ENCODE measurements around the gene RIMKLB.
A peak's percentile ranks its signal among the peaks of the same experiment; 100 is the strongest.
"Not testable (repeated sequence)": the region's sequence is repeated elsewhere in the genome, so short reads cannot be mapped to it uniquely, and the experiment has no call there.

RIMKLB gene

DNA sequence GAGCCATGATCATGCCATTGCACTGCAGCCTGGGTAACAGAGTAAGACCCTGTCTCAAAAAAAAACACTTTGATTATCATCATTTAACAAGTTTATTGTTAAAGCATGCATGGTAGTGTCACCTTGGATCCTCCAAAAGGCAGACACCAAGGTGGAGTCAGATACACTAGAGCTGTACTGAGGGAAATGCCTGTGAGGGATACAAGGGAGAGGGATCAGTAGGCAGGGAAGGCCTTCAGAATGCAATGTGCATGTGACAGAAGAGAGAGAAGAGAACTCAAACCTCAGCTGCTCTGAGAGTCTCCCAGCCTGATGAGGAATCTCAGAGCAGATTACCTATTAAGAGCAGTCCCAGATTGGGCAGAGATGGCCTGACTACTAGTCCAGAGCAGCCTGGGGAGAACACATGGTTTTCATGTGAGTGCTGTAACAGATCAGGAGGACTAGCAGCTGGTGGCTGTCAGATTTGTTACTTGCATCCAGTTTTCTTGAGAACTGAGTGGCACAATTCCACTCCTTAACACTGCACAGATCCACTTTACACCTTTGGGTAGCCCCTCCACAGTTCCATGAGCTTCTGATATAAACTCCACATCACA, 86.6 kb downstream of the RIMKLB start:
- Mint-ChIP-seq H3K4me1 (no peaks in the 10 kb centered on the region), H3K4me3 (no peak overlapping the region), H3K9me3 (no peaks in the 10 kb centered on the region), H3K27ac (no peak overlapping the region), H3K36me3 (peaks cover 5% of the 10 kb centered on the region), H3K27me3 (no peaks in the 10 kb centered on the region)

DNA sequence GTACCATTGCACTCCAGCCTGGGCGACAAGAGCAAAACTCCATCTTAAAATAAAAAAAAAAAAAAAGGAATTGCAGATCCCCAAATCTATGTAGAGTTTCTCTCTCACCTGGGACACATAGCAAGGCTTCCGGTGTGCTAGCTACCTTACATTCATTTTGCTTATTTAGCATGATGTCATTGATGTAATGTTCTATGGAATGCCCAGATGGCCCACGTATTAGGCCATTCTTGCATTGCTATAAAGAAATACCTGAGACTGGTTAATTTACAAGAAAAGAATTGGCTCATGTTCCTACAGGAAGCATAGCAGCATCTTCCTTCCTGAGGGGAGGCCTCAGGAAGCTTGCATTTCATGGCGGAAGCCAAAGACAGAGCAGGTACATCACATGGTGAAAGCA, 87.7 kb downstream of the RIMKLB start:
- Mint-ChIP-seq H3K4me1 (no peaks in the 10 kb centered on the region), H3K36me3 (peaks cover 5% of the 10 kb centered on the region), H3K27me3 (no peaks in the 10 kb centered on the region), H3K4me3 (no peak overlapping the region), H3K9me3 (no peaks in the 10 kb centered on the region), H3K27ac (no peak overlapping the region)

DNA sequence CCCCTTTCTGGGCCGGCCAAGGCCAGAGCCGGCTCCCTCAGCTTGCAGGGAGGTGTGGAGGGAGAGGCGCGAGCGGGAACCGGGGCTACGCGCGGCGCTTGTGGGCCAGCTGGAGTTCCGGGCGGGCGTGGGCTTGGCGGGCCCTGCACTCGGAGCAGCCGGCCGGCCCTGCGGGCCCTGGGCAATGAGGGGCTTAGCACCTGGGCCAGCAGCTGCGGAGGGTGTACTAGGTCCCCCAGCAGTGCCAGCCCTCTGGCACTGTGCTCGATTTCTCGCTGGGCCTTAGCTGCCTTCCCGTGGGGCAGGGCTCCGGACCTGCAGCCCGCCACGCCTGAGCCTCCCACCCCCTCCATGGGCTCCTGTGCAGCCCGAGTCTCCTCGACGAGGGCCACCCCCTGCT, 89.4 kb downstream of the RIMKLB start:
- H3K27ac Mint-ChIP-seq, H3K4me1 Mint-ChIP-seq, H3K36me3 Mint-ChIP-seq, H3K9me3 Mint-ChIP-seq, H3K27me3 Mint-ChIP-seq, H3K4me3 Mint-ChIP-seq: not testable (repeated sequence)

DNA sequence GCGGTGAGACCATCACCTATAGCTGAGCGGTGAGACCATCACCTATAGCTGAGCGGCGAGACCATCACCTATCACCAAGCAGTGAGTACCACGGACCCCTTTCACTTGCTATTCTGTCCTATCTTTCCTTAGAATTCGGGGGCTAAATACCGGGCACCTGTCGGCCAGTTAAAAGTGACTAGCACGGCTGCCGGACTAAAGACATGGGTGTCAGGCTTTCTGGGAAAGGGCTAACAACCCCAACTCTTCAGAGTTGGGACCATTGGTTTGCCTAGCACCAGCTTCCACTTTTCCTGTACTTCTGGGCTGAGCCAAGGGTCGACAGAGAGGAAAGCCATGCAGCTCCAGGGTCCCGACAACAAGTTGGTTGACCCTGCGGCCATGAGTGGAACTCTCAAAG, 90.9 kb downstream of the RIMKLB start:
- H3K4me3 Mint-ChIP-seq, result peak overlapping the region; percentile 51
- H3K27ac Mint-ChIP-seq, result not testable (repeated sequence)

DNA sequence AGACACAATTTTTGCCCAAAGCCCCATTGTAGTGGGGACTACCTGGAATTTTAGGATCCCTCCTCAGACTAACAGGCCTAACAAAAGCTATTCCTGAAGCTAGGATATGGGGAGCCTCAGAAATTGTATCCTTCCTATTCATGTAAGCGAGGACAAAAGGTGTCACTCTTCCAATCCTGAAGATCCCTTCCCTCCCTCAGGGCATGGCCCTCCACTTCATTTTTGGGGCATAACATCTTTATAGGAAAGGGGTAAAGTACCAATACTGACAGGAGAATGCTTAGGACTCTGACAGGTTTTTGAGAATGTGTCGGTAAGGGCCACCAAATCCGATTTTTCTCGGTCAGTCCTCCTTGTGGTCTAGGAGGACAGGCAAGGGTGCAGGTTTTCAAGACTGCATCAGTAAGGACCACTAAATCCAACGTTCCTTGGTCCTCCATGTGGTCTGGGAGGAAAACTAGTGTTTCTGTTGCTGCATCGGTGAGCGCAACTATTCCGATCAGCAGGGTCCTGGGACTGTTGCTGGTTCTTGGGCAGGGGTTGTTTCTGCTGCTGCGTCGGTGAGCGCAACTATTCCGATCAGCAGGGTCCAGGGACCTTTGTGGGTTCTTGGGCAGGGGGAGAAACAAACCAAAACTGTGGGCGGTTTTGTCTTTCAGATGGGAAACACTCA, 91.7 kb downstream of the RIMKLB start:
- not testable (repeated sequence) for H3K4me3 Mint-ChIP-seq, H3K4me1 Mint-ChIP-seq, H3K27ac Mint-ChIP-seq

More for the DNA sequence above, 90.9 kb downstream of the RIMKLB start:
- H3K36me3 Mint-ChIP-seq, H3K4me1 Mint-ChIP-seq, H3K9me3 Mint-ChIP-seq, H3K27me3 Mint-ChIP-seq: not testable (repeated sequence)

DNA sequence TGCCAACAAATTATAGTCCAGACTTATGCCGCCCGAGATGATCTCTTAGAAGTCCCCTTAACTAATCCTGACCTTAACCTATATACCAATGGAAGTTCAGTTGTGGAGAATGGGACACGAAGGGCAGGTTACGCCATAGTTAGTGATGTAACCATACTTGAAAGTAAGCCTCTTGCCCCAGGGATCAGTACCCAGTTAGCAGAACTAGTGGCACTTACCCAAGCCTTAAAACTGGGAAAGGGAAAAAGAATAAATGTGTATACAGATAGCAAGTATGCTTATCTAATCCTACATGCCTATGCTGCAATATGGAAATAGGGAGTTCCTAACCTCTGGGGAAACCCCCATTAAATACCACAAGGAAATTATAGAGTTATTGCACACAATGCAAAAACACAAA, 95.4 kb downstream of the RIMKLB start:
- H3K27ac Mint-ChIP-seq, H3K4me1 Mint-ChIP-seq, H3K4me3 Mint-ChIP-seq, H3K27me3 Mint-ChIP-seq, H3K36me3 Mint-ChIP-seq, H3K9me3 Mint-ChIP-seq: not testable (repeated sequence)

More for the DNA sequence above, 91.7 kb downstream of the RIMKLB start:
- not testable (repeated sequence) for H3K9me3 Mint-ChIP-seq, H3K27me3 Mint-ChIP-seq, H3K36me3 Mint-ChIP-seq

DNA sequence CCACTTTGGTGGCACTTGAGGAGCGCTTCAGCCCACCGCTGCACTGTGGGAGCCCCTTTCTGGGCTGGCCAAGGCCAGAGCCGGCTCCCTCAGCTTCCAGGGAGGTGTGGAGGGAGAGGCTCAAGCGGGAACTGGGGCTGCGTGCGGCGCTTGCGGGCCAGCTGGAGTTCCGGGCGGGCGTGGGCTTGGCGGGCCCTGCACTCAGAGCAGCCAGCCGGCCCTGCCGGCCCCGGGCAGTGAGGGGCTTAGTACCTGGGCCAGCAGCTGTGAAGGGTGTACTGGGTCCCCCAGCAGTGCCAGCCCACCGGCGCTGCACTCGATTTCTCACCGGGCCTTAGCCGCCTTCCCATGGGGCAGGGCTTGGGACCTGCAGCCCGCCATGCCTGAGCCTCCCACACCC, 96.8 kb downstream of the RIMKLB start:
- H3K36me3 Mint-ChIP-seq, H3K9me3 Mint-ChIP-seq, H3K27me3 Mint-ChIP-seq, H3K27ac Mint-ChIP-seq, H3K4me1 Mint-ChIP-seq, H3K4me3 Mint-ChIP-seq: not testable (repeated sequence)

DNA sequence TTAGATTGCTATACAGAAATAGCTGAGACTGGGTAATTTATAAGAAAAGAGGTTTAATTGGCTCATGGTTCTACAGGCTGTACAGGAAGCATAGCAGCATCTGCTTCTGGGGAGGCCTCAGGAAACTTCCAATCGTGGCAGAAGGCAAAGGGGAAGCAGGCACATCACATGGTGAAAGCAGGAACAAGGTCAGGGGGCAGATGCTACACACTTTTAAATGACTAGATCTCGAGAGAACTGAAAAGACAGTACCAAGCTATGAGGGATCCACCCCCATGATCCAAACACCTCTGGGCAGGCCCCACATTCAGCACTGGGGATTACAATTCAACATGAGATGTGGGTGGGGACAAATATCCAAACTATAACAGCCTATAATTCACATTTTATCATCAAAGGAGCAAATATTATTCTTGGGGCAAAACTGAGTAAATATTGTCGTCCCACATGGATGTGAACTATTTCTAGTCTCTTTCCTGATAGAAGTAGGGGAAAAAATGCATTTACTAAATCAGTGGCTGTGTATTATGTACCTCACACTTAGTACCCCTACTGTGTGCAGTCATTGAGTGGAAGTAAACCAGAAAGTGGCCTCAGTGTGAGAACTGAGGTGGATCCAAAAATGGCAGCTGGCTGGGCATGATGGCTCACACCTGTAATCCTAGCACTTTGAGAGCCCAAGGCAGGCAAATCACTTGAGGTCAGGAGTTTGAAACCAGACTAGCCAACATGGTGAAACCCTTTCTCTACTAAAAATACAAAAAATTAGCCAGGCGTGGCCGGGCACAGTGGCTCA, 99.2 kb downstream of the RIMKLB start:
- Mint-ChIP-seq H3K9me3 (no peaks in the 10 kb centered on the region), H3K4me1 (no peaks in the 10 kb centered on the region), H3K27me3 (no peaks in the 10 kb centered on the region), H3K36me3 (no peaks in the 10 kb centered on the region), H3K27ac (no peak overlapping the region), H3K4me3 (no peak overlapping the region)

DNA sequence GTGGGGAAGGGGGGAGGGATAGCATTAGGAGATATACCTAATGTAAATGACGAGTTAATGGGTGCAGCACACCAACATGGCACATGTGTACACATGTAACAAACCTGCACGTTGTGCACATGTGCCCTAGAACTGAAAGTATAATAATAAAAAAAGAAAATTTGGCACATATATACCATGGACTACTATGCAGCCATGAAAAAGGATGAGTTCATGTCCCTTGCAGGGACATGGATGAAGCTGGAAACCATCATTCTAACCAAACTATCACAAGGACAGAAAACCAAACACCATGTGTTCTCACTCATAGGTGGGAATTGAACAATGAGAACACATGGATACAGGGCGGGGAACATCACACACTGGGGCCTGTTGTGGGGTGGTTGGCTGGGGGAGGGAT, 103.4 kb downstream of the RIMKLB start:
- not testable (repeated sequence) for H3K27me3 Mint-ChIP-seq, H3K9me3 Mint-ChIP-seq, H3K27ac Mint-ChIP-seq, H3K4me1 Mint-ChIP-seq, H3K4me3 Mint-ChIP-seq, H3K36me3 Mint-ChIP-seq

DNA sequence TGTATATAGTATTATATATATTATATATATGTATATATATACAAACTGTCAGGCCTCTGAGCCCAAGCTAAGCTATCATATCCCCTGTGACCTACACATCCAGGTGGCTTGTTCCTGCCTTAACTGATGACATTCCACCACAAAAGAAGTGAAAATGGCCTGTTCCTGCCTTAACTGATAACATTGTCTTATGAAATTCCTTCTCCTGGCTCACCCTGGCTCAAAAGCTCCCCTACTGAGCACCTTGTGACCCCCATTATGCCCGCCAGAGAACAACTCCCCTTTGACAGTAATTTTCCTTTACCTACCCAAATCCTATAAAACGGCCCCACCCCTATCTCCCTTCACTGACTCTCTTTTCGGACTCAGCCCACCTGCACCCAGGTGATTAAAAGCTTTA, 107.0 kb downstream of the RIMKLB start:
- not testable (repeated sequence) for H3K27ac Mint-ChIP-seq, H3K4me3 Mint-ChIP-seq, H3K9me3 Mint-ChIP-seq, H3K4me1 Mint-ChIP-seq, H3K27me3 Mint-ChIP-seq, H3K36me3 Mint-ChIP-seq

DNA sequence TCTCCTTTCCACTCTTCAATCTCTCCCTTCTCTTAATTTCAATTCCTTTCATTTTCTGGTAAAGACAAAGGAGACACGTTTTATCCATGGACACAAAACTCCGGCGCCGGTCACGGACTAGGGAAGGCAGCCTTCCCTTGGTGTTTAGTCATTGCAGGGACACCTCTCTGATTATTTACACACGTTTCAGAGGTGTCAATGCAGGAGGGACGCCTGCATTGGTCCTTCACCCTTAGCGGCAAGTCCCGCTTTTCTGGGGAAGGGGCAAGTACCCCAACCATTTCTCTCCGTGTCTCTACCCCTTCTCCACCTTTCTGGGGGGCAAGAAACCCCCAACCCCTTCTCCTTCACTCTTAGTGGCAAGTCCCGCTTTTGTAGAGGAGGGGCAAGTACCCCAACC, 107.7 kb downstream of the RIMKLB start:
- not testable (repeated sequence) for H3K4me1 Mint-ChIP-seq, H3K4me3 Mint-ChIP-seq, H3K36me3 Mint-ChIP-seq, H3K27ac Mint-ChIP-seq, H3K27me3 Mint-ChIP-seq, H3K9me3 Mint-ChIP-seq

DNA sequence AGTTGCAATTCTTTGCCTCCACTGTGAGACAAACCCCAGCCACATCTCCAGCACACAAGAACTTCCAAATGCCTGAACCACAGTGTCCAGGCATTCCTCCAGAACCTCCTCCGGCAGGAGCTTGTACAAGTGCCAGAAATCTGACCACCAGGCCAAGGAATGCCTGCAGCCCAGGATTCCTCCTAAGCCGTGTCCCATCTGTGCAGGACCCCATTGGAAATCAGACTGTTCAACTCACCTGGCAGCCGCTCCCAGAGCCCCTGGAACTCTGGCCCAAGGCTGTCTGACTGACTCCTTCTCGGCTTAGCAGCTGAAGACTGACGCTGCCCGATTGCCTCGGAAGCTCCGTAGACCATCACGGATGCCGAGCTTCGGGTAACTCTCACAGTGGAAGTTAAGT, 109.3 kb downstream of the RIMKLB start:
- H3K36me3 Mint-ChIP-seq, H3K9me3 Mint-ChIP-seq, H3K4me3 Mint-ChIP-seq, H3K27ac Mint-ChIP-seq, H3K27me3 Mint-ChIP-seq, H3K4me1 Mint-ChIP-seq: not testable (repeated sequence)

DNA sequence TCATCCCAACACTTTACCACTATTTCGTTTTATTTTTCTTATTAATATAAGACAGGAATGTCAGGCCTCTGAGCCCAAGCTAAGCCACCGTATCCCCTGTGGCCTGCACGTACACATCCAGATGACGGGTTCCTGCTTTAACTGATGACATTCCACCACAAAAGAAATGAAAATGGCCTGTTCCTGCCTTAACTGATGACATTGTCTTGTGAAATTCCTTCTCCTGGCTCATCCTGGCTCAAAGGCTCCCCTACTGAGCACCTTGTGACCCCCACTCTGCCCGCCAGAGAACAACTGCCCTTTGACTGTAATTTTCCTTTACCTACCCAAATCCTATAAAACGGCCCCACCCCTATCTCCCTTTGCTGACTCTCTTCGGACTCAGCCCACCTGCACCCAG, 112.3 kb downstream of the RIMKLB start:
- H3K4me3 Mint-ChIP-seq, H3K9me3 Mint-ChIP-seq, H3K4me1 Mint-ChIP-seq, H3K36me3 Mint-ChIP-seq, H3K27me3 Mint-ChIP-seq, H3K27ac Mint-ChIP-seq: not testable (repeated sequence)

DNA sequence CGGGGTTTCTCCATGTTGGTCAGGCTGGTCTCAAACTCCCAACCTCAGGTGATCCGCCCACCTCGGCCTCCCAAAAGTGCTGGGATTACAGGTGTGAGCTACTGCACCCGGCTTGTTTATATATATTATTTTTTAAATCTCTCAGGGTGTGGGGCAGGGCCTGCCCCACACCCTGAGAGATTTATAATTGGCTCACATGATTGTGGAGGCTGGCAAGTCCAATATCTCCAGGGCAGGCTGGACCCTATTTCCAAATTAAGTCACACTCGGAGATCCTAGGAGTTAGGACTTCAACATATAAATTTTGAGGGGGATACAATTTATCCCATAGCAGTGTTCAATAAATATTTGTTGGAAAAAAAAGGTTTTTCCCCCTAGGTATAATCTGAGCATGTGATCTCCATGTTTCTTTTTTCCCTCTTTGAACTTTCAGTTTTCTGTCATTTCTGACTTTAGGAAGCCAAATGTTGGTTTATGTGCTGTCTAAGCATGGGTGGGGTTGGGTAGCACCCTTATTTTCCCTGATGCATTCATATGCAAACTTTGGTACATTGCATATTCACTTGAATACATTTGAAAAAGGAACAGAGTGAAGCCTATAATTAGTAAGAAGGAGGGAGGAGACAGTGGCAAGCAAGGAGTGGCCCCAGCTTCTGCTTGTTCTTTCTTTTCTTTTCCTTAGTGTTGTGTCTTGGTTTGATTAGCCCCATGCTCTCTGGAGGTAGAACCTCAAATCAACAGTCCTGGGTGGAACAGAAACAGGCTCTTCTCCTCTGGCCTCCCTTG, 116.0 kb downstream of the RIMKLB start:
- Mint-ChIP-seq H3K27me3 (no peaks in the 10 kb centered on the region), H3K36me3 (no peaks in the 10 kb centered on the region), H3K4me1 (no peaks in the 10 kb centered on the region), H3K27ac (peak overlapping the region; percentile 43), H3K4me3 (no peak overlapping the region), H3K9me3 (no peaks in the 10 kb centered on the region)

DNA sequence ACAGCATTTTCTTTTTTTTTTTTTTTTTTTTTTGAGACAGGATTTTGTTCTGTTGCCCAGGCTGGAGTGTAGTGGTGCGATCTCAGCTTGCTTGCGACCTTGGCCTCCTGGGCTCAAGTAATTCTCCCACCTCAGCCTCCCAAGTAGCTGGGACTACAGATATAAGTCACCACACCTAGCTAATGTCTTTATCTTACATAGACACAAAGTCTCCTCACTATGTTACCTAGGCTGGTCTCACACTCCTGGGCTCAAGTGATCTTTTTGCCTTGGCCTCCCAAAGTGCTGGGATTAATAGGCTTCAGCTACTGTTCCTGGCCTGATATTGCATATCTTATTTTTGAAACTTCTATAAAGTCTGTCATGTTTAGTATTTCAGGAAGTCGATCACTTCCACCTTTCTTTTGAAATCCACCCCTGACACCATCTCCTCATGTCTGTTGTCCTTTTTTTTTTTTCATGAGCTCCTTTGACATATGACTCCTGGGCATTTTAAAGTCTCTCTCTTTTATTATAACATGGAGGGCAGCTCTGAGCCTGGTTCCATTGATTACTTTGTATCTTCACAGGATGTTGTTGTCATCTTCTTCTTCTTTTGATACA, 118.8 kb downstream of the RIMKLB start:
- Mint-ChIP-seq H3K9me3 (no peaks in the 10 kb centered on the region), H3K4me3 (no peak overlapping the region), H3K27ac (no peak overlapping the region), H3K36me3 (no peaks in the 10 kb centered on the region), H3K27me3 (no peaks in the 10 kb centered on the region), H3K4me1 (no peaks in the 10 kb centered on the region)

DNA sequence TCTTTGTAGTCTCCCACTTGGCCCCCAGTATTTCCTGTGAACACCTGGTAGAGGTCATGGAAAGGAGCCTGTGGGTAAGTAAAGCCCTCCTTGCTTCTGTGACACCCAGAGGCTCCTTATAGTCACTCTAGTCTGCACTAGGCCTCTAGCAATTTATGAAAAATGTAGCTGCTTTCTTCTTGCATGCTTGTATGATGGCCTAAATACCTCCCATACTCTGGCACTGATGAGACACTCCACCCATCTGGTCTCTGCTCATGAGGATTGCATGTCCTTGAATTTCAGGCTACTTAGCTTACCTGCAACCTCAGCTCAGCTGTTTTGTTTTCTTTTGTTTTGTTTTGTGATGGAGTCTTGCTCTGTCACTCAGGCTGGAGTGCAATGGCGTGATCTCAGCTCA, 120.1 kb downstream of the RIMKLB start:
- no peak overlapping the region for H3K4me3 Mint-ChIP-seq
- H3K4me1 Mint-ChIP-seq, result no peaks in the 10 kb centered on the region
- no peaks in the 10 kb centered on the region for H3K36me3 Mint-ChIP-seq
- no peaks in the 10 kb centered on the region for H3K27me3 Mint-ChIP-seq
- H3K27ac Mint-ChIP-seq, result no peak overlapping the region
- H3K9me3 Mint-ChIP-seq, result no peaks in the 10 kb centered on the region

Measured in activated naive CD4-positive, alpha-beta T cell treated with anti-CD3 and anti-CD28 coated beads, Interleukin-2, amount 50 U/mL, for 24 hours (primary cell).